H1 (cell line): Measurements from ENCODE around the gene JUN. TPM values are rescaled to one million over a fixed set of nuclear protein-coding genes. Genes with fewer than 3 reads are reported as not detected.

Source experiments
- CTCF ChIA-PET: fragments of 300-600 bp; sonication (Branson Sonifier 250); formaldehyde crosslinking; loops from one replicate; lab custom pipeline; 2021; ENCODE audit not compliant: partially characterized antibody; lab: Charles Lee
- POLR2A ChIA-PET: fragments of 300-600 bp; sonication (Branson Sonifier 250); formaldehyde crosslinking; loops from one replicate; lab custom pipeline; 2021; ENCODE audit warnings: inconsistent platforms; ENCODE audit not compliant: partially characterized antibody; lab: Charles Lee
- DNase-seq, 2 experiments: peaks; one replicate each; pipeline versions ENCODE4 v3.0.0 to v3.0.0-alpha.2; 2010 to 2022; ENCODE audit warnings: low spot score in 2 of 2, low read depth in 1 of 2, mixed read lengths in 1 of 2
- FAIRE-seq: peaks from 2 replicates; lab custom pipeline; 2011; peaks lifted over from hg19 to GRCh38; lab: Jason Lieb, UNC
- H2AFZ ChIP-seq: 2 replicates; pipeline ENCODE4 v1.8.1; 2012; ENCODE audit warnings: low read length, inconsistent platforms
- H2AK5ac ChIP-seq: 2 replicates; pipeline ENCODE4 v1.6.1; 2013; ENCODE audit warnings: low read depth, low read length
- H2BK120ac ChIP-seq: replicated peaks from 2 replicates; pipeline ENCODE3; 2013; ENCODE audit warnings: low read depth, low read length, inconsistent platforms
- H2BK12ac ChIP-seq: 2 replicates; pipeline ENCODE4 v1.6.1; 2013; ENCODE audit warnings: low read depth, low read length
- H2BK15ac ChIP-seq: 2 replicates; pipeline ENCODE4 v1.6.1; 2013; ENCODE audit warnings: low read length
- H2BK20ac ChIP-seq: 2 replicates; pipeline ENCODE4 v1.6.1; 2013; ENCODE audit warnings: low read length
- H2BK5ac ChIP-seq: 2 replicates; pipeline ENCODE4 v1.6.1; 2013; ENCODE audit warnings: low read depth, low read length
- H3K14ac ChIP-seq: 2 replicates; pipeline ENCODE4 v1.6.1; 2013; ENCODE audit warnings: inconsistent platforms; ENCODE audit not compliant: insufficient read length
- H3K18ac ChIP-seq: 2 replicates; pipeline ENCODE4 v1.6.1; 2013; ENCODE audit warnings: low read length; ENCODE audit errors: extremely low read depth
- H3K23ac ChIP-seq: 2 replicates; pipeline ENCODE4 v1.6.1; 2013; ENCODE audit warnings: inconsistent platforms; ENCODE audit not compliant: insufficient read length
- H3K23me2 ChIP-seq: 2 replicates; pipeline ENCODE4 v1.6.1; 2013; ENCODE audit warnings: low read depth, low read length
- H3K27ac ChIP-seq: 2 replicates; pipeline ENCODE4 v1.6.1; 2011; ENCODE audit warnings: low read depth, low read length, inconsistent platforms
- H3K27me3 ChIP-seq, 4 experiments: replicated peaks in 1 of 4; 1 replicate in 1 of 4; 2 replicates in 3 of 4; pipeline versions ENCODE4 v1.6.1 to v1.8.1; 2011 to 2013; ENCODE audit warnings: low read length in 3 of 4, mild to moderate bottlenecking in 3 of 4, inconsistent platforms in 2 of 4, mixed read lengths in 2 of 4, moderate library complexity in 1 of 4; ENCODE audit not compliant: control insufficient read depth in 3 of 4, insufficient read depth in 3 of 4; ENCODE audit errors: extremely low read depth in 1 of 4
- H3K36me3 ChIP-seq, 4 experiments: 2 replicates each; pipeline versions ENCODE4 v1.6.1 to v1.8.1; 2011 to 2013; ENCODE audit warnings: mild to moderate bottlenecking in 4 of 4, low read length in 3 of 4, moderate library complexity in 2 of 4, control low read depth in 1 of 4, inconsistent platforms in 1 of 4; ENCODE audit not compliant: insufficient read depth in 4 of 4, control insufficient read depth in 2 of 4
- H3K4ac ChIP-seq: replicated peaks from 2 replicates; pipeline ENCODE3; 2013; ENCODE audit warnings: low read length, low read depth, mixed read lengths, inconsistent platforms; ENCODE audit not compliant: insufficient read length
- H3K4me1 ChIP-seq, 4 experiments: replicated peaks in 1 of 4; 1 replicate in 1 of 4; 2 replicates in 3 of 4; pipeline versions ENCODE4 v1.6.1 to v1.8.1; 2011 to 2013; ENCODE audit warnings: low read length in 3 of 4, inconsistent platforms in 2 of 4, mixed read lengths in 1 of 4; ENCODE audit not compliant: insufficient read depth in 4 of 4, control insufficient read depth in 3 of 4
- H3K4me2 ChIP-seq, 2 experiments: 2 replicates each; pipeline versions ENCODE4 v1.6.1 to v1.8.1; 2011 to 2013; ENCODE audit warnings: low read depth in 2 of 2, low read length in 2 of 2, control low read depth in 1 of 2, inconsistent platforms in 1 of 2, mild to moderate bottlenecking in 1 of 2; ENCODE audit not compliant: insufficient read depth in 1 of 2
- H3K4me3 ChIP-seq, 4 experiments: fragments of 200-600, 300-600 bp in 1 of 4; sonication (generic), shearing (Covaris generic), sonication (Bioruptor Twin) in 1 of 4; 2 replicates each; pipeline versions ENCODE4 v1.5.1 to v1.8.1; 2011 to 2016; ENCODE audit warnings: low read length in 4 of 4, low read depth in 3 of 4, control low read depth in 2 of 4, inconsistent platforms in 2 of 4, mild to moderate bottlenecking in 2 of 4, mixed read lengths in 1 of 4, moderate library complexity in 1 of 4; ENCODE audit not compliant: insufficient read depth in 2 of 4; ENCODE audit errors: extremely low read depth in 1 of 4
- H3K56ac ChIP-seq: replicated peaks from 2 replicates; pipeline ENCODE3; 2013; ENCODE audit warnings: low read depth, mild to moderate bottlenecking, mixed read lengths, low read length, inconsistent platforms; ENCODE audit not compliant: insufficient read length
- H3K79me1 ChIP-seq: 2 replicates; pipeline ENCODE4 v1.6.1; 2013; ENCODE audit warnings: low read depth, low read length, control low read depth
- H3K79me2 ChIP-seq, 2 experiments: 2 replicates each; pipeline versions ENCODE4 v1.6.1 to v1.8.1; 2012 to 2013; ENCODE audit warnings: low read length in 2 of 2, mild to moderate bottlenecking in 2 of 2, inconsistent platforms in 1 of 2; ENCODE audit not compliant: insufficient read depth in 2 of 2, control insufficient read depth in 1 of 2
- H3K9ac ChIP-seq, 4 experiments: replicated peaks in 1 of 4; 1 replicate in 1 of 4; 2 replicates in 3 of 4; pipeline versions ENCODE4 v1.6.1 to v1.8.1; 2011 to 2013; ENCODE audit warnings: low read depth in 3 of 4, low read length in 3 of 4, control low read depth in 2 of 4, mild to moderate bottlenecking in 2 of 4, moderate library complexity in 2 of 4, inconsistent platforms in 1 of 4; ENCODE audit errors: extremely low read depth in 1 of 4
- H3K9me3 ChIP-seq, 2 experiments: 2 replicates each; pipeline versions ENCODE4 v1.6.1 to v1.8.1; 2012 to 2013; ENCODE audit warnings: mild to moderate bottlenecking in 2 of 2, moderate library complexity in 2 of 2, control low read depth in 1 of 2, inconsistent platforms in 1 of 2, low read depth in 1 of 2, low read length in 1 of 2, mixed read lengths in 1 of 2; ENCODE audit not compliant: insufficient read depth in 2 of 2
- H4K20me1 ChIP-seq, 2 experiments: replicated peaks in 1 of 2; 2 replicates each; pipeline versions ENCODE3 to v1.8.1; 2011 to 2013; ENCODE audit warnings: inconsistent platforms in 2 of 2, low read length in 2 of 2, mild to moderate bottlenecking in 1 of 2; ENCODE audit not compliant: insufficient read depth in 2 of 2, control insufficient read depth in 1 of 2
- H4K5ac ChIP-seq: 2 replicates; pipeline ENCODE4 v1.6.1; 2013; ENCODE audit warnings: low read length, low read depth, mixed read lengths, inconsistent platforms; ENCODE audit not compliant: insufficient read length
- H4K8ac ChIP-seq: 2 replicates; pipeline ENCODE4 v1.8.0; 2013; ENCODE audit warnings: mild to moderate bottlenecking, moderate library complexity, low read length, inconsistent platforms; ENCODE audit not compliant: insufficient read depth; ENCODE audit errors: extremely low read depth
- H4K91ac ChIP-seq: replicated peaks from 2 replicates; pipeline ENCODE3; 2013; ENCODE audit warnings: low read length, mixed read lengths, inconsistent platforms; ENCODE audit not compliant: insufficient read length
- KDM1A ChIP-seq: fragments of 200-600, 300-600 bp; sonication (generic); IDR thresholded peaks from 2 replicates; pipeline ENCODE4 v1.7.1; 2016; ENCODE audit warnings: mild to moderate bottlenecking, low read length, borderline replicate concordance
- RAD21 ChIP-seq, 2 experiments: IDR thresholded peaks in 1 of 2; conservative IDR thresholded peaks in 1 of 2; 2 replicates each; pipeline ENCODE4 v1.6.1; 2011; ENCODE audit warnings: low read depth in 2 of 2, low read length in 2 of 2, improper control_type of control experiment in 1 of 2, inconsistent platforms in 1 of 2, mild to moderate bottlenecking in 1 of 2, moderate library complexity in 1 of 2
- WGBS, 2 experiments: shearing (Covaris generic) in 1 of 2; methylation state at CpG; one replicate each; pipeline versions ENCODE4 v1.1.6 to v1.1.7; 2013 to 2015; ENCODE audit warnings: low lambda C conversion rate in 2 of 2, mixed read lengths in 2 of 2, inconsistent platforms in 1 of 2, low coverage in 1 of 2, missing lambda C conversion rate in 1 of 2; ENCODE audit not compliant: insufficient replicate concordance in 2 of 2, insufficient coverage in 1 of 2, insufficient read length in 1 of 2; ENCODE audit errors: extremely low coverage in 1 of 2, missing lambda C conversion rate in 1 of 2; 5-methylcytosine and 5-hydroxymethylcytosine counted together
- polyA plus RNA-seq, 7 experiments: library from polyadenylated mRNA; depleted of rRNA in 3 of 7; stranded (reverse) in 5 of 7; unstranded in 2 of 7; fragments of >200 nt in 5 of 7; fragments of 200-250 nt in 2 of 7; gene quantifications; 1 replicate in 5 of 7; 2 replicates in 1 of 7; 4 replicates in 1 of 7; pipeline versions ENCODE4 v1.2.1 to v1.2.3, GENCODE V29; 2011 to 2013; ENCODE audit warnings: missing spikeins in 2 of 7, mixed read lengths in 2 of 7
- total RNA-seq: library from RNA; stranded (reverse); fragmentation: NEBNext Ultra II Directional; extraction: Animal tissue kit (Norgen Biotek cat#: 25700); gene quantifications from 2 replicates; pipeline ENCODE4 v1.2.1, GENCODE V29; 2021
- TF ChIP-seq, protein P1 (sequence below), 3 experiments: IDR thresholded peaks; 1 replicate in 2 of 3; 2 replicates in 1 of 3; pipeline versions ENCODE4 v1.5.1 to v1.6.1; 2011; ENCODE audit warnings: low read length in 3 of 3, mild to moderate bottlenecking in 3 of 3, inconsistent platforms in 2 of 3, low read depth in 1 of 3, moderate library complexity in 1 of 3; ENCODE audit not compliant: insufficient read depth in 1 of 3; ENCODE audit errors: control extremely low read depth in 1 of 3

JUN gene
- total and polyA plus RNA-seq, 2 of the 8 experiments (the other 6 are each of a cell fraction or from before 2014, with no cell fraction given) = 4.4 to 10.9 TPM

- Histone ChIP-seq H4K20me1 (no peaks in the 10 kb centered on the region), H4K5ac (no peak overlapping the region), H2BK20ac (no peak overlapping the region), H3K9ac (no peak overlapping the region), H3K4me1 (peaks cover 0 to 5% (median 0%) of the 10 kb centered on the region in 4 experiments; a peak in 3 of 7 replicates), H2BK5ac (no peak overlapping the region), H3K23me2 (no peaks in the 10 kb centered on the region), H3K4me2 (no peak overlapping the region), H2AFZ (no peak overlapping the region), H3K27me3 (peaks cover 0 to 1% (median 0%) of the 10 kb centered on the region in 4 experiments; a peak in 1 of 7 replicates), H4K8ac (no peak overlapping the region)
- no peak for DNase-seq
- TF ChIP-seq RAD21 (IDR thresholded peaks at IDR 0.05 in 1 of 2, conservative IDR thresholded peaks at IDR 0.05 in 1 of 2; ENCODE audit: low read depth in 2 of 2, low read length in 2 of 2) (peak in 1 of 2 experiments; percentile 30; a peak in 1 of 4 replicates), KDM1A (no peak)
- TF ChIP-seq, protein P1, sequence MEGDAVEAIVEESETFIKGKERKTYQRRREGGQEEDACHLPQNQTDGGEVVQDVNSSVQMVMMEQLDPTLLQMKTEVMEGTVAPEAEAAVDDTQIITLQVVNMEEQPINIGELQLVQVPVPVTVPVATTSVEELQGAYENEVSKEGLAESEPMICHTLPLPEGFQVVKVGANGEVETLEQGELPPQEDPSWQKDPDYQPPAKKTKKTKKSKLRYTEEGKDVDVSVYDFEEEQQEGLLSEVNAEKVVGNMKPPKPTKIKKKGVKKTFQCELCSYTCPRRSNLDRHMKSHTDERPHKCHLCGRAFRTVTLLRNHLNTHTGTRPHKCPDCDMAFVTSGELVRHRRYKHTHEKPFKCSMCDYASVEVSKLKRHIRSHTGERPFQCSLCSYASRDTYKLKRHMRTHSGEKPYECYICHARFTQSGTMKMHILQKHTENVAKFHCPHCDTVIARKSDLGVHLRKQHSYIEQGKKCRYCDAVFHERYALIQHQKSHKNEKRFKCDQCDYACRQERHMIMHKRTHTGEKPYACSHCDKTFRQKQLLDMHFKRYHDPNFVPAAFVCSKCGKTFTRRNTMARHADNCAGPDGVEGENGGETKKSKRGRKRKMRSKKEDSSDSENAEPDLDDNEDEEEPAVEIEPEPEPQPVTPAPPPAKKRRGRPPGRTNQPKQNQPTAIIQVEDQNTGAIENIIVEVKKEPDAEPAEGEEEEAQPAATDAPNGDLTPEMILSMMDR (IDR thresholded peaks at IDR 0.05; ENCODE audit: control extremely low read depth in 1 of 3, insufficient read depth in 1 of 3, low read depth in 1 of 3, low read length in 3 of 3) = no peak
- TF ChIP-seq, all 59 proteins: peak for 1
- Histone ChIP-seq H4K91ac (no peak overlapping the region), H2AK5ac (no peak overlapping the region), H3K4ac (no peak overlapping the region), H3K79me2 (no peaks in the 10 kb centered on the region), H3K36me3 (no peaks in the 10 kb centered on the region; a peak in 1 of 8 replicates), H2BK12ac (no peak overlapping the region), H2BK15ac (no peak overlapping the region; the same call in 1 of the 2 replicates), H3K18ac (no peak overlapping the region), H2BK120ac (no peak overlapping the region), H3K4me3 (no peak overlapping the region), H3K9me3 (peaks cover 6% of the 10 kb centered on the region in 2 experiments; a peak in 2 of 4 replicates), H3K27ac (no peak overlapping the region), H3K56ac (no peak overlapping the region), H3K79me1 (no peaks in the 10 kb centered on the region), H3K14ac (no peak overlapping the region), H3K23ac (no peak overlapping the region)
- FAIRE-seq = no peak
- ChIA-PET POLR2A (interaction anchor here (0.9 kb wide), 1 partner anchor 16 kb away, joined by 6 read pairs; no protein-coding TSS in a partner anchor), CTCF (no interaction called here)
- 88% methylated on average over 4 of the region's 4 CpGs; no CpG with 5 or more reads in 1 of the 2 experiments for WGBS, 2 experiments
These were observed 39.7 kb upstream of the JUN start for GRCh38 chr1:58823481-58824010.
